ENCODE results near the gene PTRH1.
"Not testable (repeated sequence)": the region's sequence is repeated elsewhere in the genome, so short reads cannot be mapped to it uniquely, and the experiment has no call there.

Gene PTRH1, protein sequence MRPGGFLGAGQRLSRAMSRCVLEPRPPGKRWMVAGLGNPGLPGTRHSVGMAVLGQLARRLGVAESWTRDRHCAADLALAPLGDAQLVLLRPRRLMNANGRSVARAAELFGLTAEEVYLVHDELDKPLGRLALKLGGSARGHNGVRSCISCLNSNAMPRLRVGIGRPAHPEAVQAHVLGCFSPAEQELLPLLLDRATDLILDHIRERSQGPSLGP

GRCh38 chr9:127715470-127716337 lies at the start of gene PTRH1, which contains the start of gene TTC16:
TSS of gene PTRH1 (minus strand) at chr9:127715663. CDS start at chr9:127715639, 24 bp downstream.
TSS of gene TTC16 (plus strand) at chr9:127716079. CDS start at chr9:127716146, 67 bp downstream.
- peak; percentile 87 for DNase-seq

DNA sequence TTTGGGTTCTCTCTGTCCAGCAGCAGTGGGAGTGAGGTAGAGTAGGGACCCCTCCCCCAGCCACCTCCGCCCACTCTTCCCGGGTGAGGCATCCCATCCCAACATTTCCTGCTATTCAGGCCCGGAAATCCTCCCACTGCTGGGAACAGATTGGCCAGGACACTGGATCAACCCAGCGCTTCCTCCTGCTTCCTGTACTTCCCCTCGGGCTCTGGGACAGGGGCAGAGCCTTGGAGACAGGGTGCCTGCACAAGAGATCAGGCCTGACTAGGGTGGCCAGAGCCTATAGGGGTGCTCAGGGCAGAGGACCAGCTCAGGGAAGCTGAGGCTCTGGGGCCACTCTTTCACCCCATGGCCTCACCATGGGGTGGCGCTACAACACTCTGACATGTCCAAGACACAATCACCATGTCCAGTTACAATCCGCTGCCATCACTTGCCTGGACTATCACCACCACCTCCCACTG lies 48.5 kb upstream of the PTRH1 start:
- no peak for DNase-seq

DNA sequence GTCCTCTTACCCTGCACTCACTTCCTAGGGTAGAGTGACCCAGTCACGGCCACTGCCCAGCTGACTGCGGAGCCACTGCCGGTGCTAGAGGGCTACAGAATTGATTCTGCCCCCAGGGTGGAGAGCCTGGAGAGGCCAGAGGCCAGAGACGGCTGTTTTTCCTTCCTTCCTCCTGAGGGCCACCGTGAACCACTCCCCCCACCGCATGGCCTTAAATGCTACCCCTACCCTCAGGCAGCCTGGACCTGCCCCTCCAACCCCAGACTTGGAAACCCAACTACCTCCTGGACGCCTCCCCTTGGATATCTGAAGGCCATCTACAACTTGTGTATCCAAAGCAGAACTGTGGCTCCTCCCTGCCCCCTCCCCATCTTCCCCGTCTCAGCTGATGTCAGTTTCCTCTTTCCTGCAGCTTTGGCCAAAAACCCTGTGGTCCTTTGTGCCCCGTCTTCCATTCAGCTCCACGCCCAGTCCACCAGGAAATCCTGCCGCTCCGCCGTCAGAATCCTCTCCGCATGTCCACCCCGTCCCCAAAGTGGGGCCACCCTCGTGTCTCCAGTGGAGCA lies 46.7 kb upstream of the PTRH1 start:
- DNase-seq: no peak

- no peak for DNase-seq
These were observed 46.1 kb upstream of the PTRH1 start for GRCh38 chr9:127761491-127761956.

DNA sequence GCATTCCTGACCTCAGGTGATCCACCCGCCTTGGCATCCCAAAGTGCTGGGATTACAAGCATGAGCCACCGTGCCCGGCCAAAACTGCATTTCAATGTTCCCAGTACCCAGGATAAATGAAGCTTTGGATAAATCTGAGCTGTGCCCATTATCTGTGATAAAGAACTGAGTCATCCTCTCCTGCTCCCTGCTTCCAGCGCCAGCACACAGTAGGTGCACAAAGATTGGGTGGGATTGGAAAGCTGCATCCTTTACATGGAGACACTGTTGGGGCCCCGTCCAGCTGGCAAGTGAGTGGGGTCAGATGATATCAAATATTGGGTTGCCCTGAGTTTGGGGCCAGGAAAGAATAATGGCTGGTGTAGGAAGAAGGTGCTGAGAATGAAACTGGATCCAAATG lies 45.6 kb upstream of the PTRH1 start:
- DNase-seq: no peak

DNA sequence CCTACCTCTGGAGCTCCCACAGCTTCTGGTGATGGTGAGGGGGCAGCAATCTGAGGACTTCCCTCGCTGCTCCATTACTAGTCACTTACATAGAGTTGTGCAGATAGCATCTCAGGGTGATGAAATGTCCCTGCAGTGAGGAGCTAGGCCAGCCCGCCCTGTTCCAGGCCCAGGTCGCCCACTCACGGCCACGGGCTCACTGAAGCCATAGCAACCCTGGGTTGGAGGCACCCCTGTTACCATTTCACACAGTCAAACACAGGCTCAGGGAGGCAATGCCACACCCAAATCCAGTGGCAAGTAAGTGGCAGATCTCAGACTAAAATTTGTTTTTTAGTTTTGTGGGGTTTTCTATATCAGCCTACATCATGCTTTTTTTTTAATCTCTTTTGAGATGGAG lies 43.4 kb upstream of the PTRH1 start:
- no peak for DNase-seq

- DNase-seq: not testable (repeated sequence)
These were observed 41.3 kb upstream of the PTRH1 start for GRCh38 chr9:127756776-127757175.

DNA sequence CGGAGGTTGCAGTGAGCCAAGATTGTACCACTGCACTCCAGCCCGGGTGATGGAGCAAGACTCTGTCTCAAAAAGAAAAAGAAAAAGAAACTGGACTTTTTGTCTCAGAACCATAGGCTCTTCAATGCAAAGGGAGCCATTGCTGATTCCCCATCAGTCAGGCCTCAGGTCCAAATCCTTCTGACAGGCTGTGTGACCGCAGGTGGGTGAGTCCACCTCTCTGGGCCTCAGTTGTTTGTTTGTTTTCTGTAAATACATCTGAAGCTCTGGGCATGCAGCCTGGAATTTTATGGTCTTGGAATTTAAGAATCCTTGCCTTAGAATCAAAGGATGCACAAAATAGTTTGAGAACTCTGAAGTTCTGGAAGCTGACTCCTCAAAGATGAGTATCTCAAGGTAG lies 40.8 kb upstream of the PTRH1 start:
- no peak for DNase-seq

DNA sequence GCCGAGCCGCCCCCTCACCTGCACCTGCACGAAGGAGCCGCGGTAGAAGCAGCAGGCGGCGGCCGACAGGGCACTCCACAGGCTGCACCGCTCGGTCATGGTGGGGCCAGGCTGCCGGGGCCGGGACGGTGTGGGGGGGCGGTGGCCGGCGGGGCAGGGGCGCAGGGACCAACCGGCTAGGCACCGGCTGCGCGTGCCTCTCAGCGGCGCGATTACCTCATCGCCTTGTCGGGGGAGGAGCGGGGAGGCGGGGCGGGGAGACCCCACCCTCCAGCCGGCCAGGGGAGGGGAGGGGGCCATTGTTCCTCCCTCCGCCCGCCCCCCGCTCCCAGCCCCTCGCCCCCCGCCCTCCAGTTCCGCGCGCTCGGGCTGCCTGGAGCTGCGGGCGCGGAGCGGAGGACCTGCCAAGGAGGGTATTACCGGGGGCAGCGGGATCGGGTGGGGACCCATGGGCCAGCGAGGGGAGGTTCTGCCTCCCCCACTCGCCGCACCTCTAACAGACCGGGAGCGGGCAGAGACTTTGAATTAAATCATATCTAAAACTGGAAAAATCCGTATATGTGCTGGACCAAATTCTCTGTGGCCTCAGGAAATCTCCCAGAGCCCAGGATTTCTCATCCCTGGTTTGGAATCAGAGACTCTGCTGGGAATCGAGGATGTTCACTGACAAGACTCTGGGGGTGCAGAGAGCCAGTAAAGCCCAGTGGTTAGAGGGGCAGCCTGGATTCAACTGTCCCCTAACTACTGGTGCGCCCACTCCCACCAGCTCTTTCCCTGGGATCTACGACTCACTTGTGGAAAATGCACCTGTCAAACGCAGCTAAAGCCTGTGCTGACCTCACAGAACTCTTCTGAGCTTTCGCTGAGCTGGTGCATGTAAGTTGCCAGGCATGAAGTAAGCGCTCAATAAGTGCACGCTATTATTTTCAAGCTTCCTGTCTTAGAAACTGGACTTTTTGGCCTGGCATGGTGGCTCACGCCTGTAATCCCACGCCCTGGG lies 39.9 kb upstream of the PTRH1 start:
- no peak for DNase-seq

GRCh38 chr9:127754099-127755060 lies 38.9 kb upstream of the PTRH1 start:
- DNase-seq: peak; percentile 30

DNA sequence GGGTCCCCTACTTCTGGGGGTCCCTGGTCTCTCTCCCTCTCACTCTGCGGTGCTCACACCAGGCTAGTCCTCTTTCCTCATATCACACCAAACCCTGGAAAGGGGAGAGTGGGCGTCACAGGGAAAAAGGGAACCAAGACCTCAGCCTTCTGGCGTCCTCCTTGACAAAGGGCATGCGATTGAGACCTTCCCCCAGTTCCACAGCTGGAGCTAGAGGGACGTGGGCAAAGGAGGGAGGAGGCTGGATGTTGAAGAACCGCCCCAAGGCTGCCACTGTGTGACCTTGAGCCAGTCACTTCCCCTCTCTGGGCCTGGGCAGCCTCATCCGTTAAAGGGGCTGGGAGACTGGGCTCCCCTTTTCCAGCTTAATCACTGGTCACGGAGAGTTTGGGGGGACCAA lies 38.2 kb upstream of the PTRH1 start:
- no peak for DNase-seq

DNA sequence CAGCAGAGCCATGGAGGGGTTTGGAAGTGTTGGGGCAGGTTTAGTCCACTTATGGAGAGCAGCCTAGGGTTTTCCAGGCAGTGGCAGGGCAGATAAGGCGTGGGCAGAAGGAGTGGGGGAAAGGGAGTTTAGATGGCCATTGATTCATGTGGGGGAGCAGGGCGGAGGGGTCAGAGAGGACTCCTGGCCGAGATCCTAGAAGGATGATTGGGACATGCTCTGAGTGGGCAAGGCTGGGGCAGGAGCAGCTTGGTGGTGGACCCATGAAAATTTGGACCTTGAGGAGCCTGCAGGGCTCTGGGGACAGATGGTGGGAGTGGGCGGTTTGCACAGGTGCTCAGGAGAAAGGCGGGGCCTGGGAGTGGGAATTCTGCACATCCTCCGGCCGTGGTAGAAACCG lies 37.7 kb upstream of the PTRH1 start:
- DNase-seq: no peak

DNA sequence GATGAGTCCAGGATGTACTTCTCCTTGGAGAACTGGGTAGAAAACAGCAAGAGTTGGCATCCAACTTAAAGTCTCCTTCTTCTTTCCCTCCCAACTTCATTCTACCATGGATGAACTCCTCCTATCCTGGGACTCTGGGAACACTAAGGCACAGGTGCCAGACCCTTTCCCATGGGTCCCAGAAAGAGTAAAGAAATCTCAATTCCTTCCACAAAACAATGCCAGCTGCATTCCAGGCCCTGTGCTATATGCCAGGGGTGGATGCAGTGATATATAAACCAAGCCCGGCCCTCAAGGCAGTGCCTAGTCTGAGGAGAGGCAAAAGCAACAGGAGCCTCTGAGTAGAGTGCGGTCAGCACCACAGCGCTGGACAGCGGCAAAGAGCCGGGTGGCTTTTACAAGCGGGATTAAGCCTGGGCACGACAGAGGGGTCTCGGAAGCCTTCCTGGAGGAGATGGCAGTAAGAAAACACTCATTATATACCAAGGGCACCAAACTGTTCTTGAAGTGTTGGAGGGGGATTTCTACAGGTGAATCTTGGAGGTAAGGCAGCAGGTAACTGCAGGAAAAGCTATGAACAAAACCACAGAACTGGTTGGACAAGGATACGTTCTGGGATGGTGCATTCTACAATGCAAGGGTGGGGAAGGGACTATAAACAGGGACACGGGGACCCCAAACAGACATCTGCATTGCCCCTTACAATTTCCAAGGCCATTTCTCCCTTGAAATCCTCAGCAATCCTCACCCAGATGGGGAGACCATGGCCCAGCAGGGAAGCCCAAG lies 36.0 kb upstream of the PTRH1 start:
- DNase-seq: no peak

- DNase-seq: no peak
These were observed 33.8 kb upstream of the PTRH1 start for GRCh38 chr9:127749090-127749787.

DNA sequence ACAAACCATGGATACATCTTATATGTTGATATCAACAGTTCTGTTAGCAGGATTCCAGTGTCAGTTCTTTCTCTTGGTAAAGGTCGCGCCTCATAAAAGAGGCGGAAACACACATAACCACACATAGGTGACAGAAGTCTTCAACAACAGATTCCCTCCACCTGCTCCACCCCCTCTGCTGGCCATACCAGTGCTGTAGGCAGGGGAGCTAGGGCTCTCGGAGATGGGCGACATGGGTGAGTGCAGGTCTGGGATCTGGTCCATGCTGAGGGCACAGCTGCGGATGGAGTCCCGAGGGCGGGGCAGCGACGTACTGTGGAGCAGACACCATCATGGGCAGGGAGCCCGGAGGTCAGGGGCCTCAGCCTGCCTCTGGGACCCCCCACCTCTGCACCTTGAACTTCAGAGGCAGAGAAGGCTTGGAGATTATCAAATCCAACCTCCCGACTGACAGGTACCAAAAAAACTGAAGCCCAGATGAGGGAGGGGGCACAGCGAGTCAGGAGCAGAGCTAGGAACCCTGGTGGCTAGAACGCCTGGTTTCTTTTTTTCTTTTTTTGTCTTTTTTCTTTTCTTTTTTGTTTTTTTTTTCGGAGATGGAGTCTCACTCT lies 31.6 kb upstream of the PTRH1 start:
- no peak for DNase-seq

DNA sequence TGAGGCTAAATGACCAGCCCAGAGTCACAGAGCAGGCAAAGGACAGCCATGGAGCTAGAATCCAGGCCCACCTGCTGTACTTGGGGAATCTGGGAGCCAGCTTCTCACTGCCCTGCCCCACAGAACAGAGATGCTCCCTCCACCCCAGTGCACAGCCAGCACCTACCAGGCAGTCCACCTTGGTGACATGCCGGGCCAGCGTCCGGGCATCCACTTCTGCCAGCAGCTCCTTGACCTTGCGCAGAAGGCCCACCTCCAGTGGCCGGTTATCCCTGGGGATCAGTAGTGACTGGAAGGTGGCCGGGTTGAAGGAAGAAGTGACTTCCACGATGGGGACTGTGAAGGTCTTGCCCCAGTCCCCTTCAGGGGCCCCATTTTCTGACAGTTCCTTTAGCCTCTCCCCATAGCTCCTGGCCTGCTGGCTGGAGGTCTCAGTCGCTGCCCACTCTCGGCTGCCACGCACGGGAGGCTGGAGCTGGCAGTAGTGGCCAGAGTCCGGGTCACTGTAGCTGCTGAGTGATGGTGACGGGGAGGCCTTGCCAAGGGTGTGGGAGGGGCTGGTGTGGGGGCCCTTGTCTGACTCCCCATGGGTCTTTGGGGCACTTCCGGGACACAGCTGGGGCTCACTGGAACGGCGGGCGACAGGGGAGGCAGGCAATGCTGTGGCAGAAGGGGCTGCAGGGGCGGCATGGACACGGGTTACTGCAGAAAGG lies 29.1 kb upstream of the PTRH1 start:
- no peak for DNase-seq

DNA sequence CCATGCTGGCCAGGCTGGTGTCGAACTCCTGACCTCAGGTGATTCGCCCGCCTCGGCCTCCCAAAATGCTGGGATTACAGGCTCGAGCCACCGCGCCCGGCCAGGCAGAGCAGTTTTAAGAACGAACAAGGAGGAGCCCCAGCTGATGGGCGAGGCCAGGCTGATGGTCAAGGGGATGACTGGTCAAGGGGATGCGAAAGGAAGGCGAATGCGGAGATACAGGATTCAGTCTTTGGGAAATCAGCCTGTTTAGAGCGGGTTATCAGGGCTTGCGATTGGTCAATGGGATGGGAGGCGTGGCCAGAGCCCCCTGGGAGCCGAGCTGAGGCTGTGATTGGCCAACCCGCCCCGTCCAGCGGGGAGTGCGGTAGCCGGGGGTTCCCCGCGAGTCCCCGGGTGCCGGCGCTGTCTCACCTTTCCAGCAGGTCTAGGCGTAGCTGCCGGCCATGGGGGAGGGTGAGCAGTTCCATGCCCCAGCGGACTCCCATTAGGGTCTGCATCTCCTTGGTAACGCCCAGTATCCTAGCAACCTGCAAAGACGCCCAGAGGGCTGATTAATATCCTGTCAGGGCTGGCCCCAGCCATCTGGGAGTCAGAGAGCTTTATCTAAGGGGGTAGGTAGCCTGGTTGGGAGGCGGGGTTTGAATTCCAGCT lies 27.1 kb upstream of the PTRH1 start:
- peak; percentile 50 for DNase-seq

DNA sequence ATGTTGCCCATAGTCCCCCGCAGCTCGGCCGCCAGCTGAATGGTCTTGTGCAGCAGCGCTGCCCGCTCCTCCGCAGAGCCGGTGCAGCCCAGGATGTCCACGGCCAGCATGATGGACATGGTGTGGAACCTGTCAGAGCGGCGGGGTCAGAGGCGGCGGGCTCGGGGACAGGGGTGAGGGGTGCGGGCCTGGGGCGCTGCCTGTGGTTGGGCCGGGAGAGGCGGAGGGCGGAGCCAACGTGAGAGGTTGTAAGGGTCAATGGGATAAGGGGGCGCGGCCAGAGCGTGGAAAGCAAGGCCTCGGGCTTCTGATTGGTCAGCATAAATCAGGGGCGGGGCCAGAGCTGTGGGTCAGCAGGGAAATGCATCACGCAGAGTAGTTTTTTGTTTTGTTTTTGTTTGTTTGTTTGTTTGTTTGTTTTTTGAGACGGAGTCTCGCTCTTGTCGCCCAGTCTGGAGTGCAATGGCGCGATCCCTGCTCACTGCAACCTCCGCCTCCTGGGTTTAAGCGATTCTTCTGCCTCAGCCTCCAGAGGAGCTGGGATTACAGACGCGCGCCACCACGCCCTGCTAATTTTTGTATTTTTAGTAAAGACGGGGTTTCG lies 26.5 kb upstream of the PTRH1 start:
- no peak for DNase-seq
